GM21515 (cell line): ENCODE data around the gene RPL7A.
"Not testable (repeated sequence)": the region's sequence is repeated elsewhere in the genome, so short reads cannot be mapped to it uniquely, and the experiment has no call there.

ENCODE experiments used
- ATAC-seq: cut with Tn5 transposase; IDR thresholded peaks from one replicate; pipeline ENCODE4 v1.9.1; 2021; ENCODE audit not compliant: unreplicated experiment

The RPL7A gene

GRCh38 chr9:133327834-133328484 is 20.1 kb upstream of the RPL7A start:
- ATAC-seq: no peak

- ATAC-seq: not testable (repeated sequence)
Observed at GRCh38 chr9:133329306-133330156, 18.5 kb upstream of the RPL7A start.

GRCh38 chr9:133331221-133331620 is 16.8 kb upstream of the RPL7A start:
- ATAC-seq: no peak

- no peak for ATAC-seq
Observed at GRCh38 chr9:133331641-133332380, 16.2 kb upstream of the RPL7A start.

GRCh38 chr9:133332381-133332730 is 15.7 kb upstream of the RPL7A start:
- ATAC-seq: no peak

GRCh38 chr9:133333011-133333410 is 15.0 kb upstream of the RPL7A start:
- no peak for ATAC-seq

GRCh38 chr9:133333566-133333965 is 14.5 kb upstream of the RPL7A start:
- no peak for ATAC-seq

- ATAC-seq: no peak
Observed at GRCh38 chr9:133334161-133334560, 13.9 kb upstream of the RPL7A start.

GRCh38 chr9:133334888-133335287 is 13.1 kb upstream of the RPL7A start:
- not testable (repeated sequence) for ATAC-seq

- ATAC-seq: peak; percentile 87
Observed at GRCh38 chr9:133335924-133336811, 11.8 kb upstream of the RPL7A start, which contains the start of gene SURF6. SURF6 (minus strand) TSS chr9:133336188; CDS start chr9:133336132, 56 bp downstream.

- no peak for ATAC-seq
Observed at GRCh38 chr9:133339641-133340040, 8.4 kb upstream of the RPL7A start.

- ATAC-seq: no peak
Observed at GRCh38 chr9:133340256-133340655, 7.8 kb upstream of the RPL7A start.

- no peak for ATAC-seq
Observed at GRCh38 chr9:133340916-133341315, 7.1 kb upstream of the RPL7A start.

GRCh38 chr9:133341369-133342068 is 6.5 kb upstream of the RPL7A start:
- ATAC-seq: no peak

- ATAC-seq: no peak
Observed at GRCh38 chr9:133342069-133342406, 6.0 kb upstream of the RPL7A start.

- ATAC-seq: no peak
Observed at GRCh38 chr9:133342570-133342969, 5.4 kb upstream of the RPL7A start.

GRCh38 chr9:133344071-133344470 is 3.9 kb upstream of the RPL7A start:
- ATAC-seq: no peak

GRCh38 chr9:133344979-133345378 is 3.0 kb upstream of the RPL7A start:
- no peak for ATAC-seq

GRCh38 chr9:133345596-133345995 is 2.4 kb upstream of the RPL7A start:
- no peak for ATAC-seq
